Ascending aorta (tissue), 2 donors: Measurements from ENCODE around the gene SFT2D2. TPM values are rescaled to one million over a fixed set of nuclear protein-coding genes. Genes with fewer than 3 reads are reported as not detected.

Source experiments
- DNase-seq, 2 donors: peaks; one replicate each; pipeline ENCODE4 v3.0.0-alpha.2; 2019; ENCODE audit warnings: low spot score in 2 of 2
- H3K27ac ChIP-seq, 2 donors: fragments of 200-600 bp; sonication (generic); one replicate each; pipeline ENCODE4 v1.5.1; 2016 to 2017; ENCODE audit warnings: mild to moderate bottlenecking in 1 of 2
- H3K27me3 ChIP-seq: fragments of 200-600 bp; sonication (generic); one replicate; pipeline ENCODE4 v1.5.1; 2017
- H3K36me3 ChIP-seq, 2 donors: fragments of 200-600 bp; sonication (generic); one replicate each; pipeline ENCODE4 v1.5.1; 2016
- H3K4me1 ChIP-seq, 2 donors: fragments of 200-600 bp; sonication (generic); one replicate each; pipeline ENCODE4 v1.5.1; 2016 to 2017; ENCODE audit warnings: mild to moderate bottlenecking in 1 of 2
- H3K4me3 ChIP-seq, 2 donors: fragments of 200-600 bp; sonication (generic); one replicate each; pipeline ENCODE4 v1.5.1; 2016 to 2017; ENCODE audit warnings: mild to moderate bottlenecking in 1 of 2
- H3K9me3 ChIP-seq, 2 donors: fragments of 200-600 bp; sonication (generic); one replicate each; pipeline ENCODE4 v1.5.1; 2016
- intact Hi-C: fragments of 100-400 bp; cut with DNase I; formaldehyde crosslinking; loops from one replicate; pipeline ENCODE4 v1.15.1; 2023
- total RNA-seq: library from RNA; depleted of rRNA; stranded (reverse); fragments of >200 nt; gene quantifications from one replicate; pipeline ENCODE4 v1.1.0, GENCODE V29; 2016
- TF ChIP-seq, protein P1 (sequence below), 3 experiments: fragments of 200-600 bp in 2 of 3; fragments of 450-650 bp in 1 of 3; sonication (generic) in 2 of 3; IDR thresholded peaks; one replicate each; pipeline ENCODE4 v1.5.1; 2016 to 2019; ENCODE audit warnings: antibody characterized with exemption in 3 of 3, mild to moderate bottlenecking in 1 of 3, moderate library complexity in 1 of 3

The SFT2D2 gene
- total RNA-seq, 1 donor from 2014 or later = 40.1 TPM

DNA sequence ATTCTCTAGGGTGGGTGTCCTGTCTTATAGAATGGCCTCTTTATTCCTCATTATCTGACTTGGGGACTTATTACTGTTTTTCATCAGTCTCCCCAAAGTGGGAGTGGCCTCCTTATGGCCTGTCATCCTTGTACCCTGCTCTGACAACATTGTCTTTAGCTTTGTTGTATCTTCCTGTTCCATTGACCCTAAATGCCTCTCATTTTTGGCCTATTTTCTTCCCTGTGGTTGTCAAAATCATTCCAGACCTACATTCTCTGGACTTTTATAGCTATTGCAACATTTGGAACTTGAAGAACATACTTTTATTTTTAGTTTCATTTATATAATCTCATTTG, 9.7 kb downstream of the SFT2D2 start:
- peaks cover 60 to 80% of the 10 kb centered on the region in 2 donors for H3K36me3 ChIP-seq
- TF ChIP-seq, protein P1, sequence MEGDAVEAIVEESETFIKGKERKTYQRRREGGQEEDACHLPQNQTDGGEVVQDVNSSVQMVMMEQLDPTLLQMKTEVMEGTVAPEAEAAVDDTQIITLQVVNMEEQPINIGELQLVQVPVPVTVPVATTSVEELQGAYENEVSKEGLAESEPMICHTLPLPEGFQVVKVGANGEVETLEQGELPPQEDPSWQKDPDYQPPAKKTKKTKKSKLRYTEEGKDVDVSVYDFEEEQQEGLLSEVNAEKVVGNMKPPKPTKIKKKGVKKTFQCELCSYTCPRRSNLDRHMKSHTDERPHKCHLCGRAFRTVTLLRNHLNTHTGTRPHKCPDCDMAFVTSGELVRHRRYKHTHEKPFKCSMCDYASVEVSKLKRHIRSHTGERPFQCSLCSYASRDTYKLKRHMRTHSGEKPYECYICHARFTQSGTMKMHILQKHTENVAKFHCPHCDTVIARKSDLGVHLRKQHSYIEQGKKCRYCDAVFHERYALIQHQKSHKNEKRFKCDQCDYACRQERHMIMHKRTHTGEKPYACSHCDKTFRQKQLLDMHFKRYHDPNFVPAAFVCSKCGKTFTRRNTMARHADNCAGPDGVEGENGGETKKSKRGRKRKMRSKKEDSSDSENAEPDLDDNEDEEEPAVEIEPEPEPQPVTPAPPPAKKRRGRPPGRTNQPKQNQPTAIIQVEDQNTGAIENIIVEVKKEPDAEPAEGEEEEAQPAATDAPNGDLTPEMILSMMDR (IDR thresholded peaks at IDR 0.05) = no peak
- intact Hi-C loops = loop anchor here (5.0 kb wide), 1 partner anchor 87 kb away; no protein-coding TSS in a partner anchor
- H3K4me3 ChIP-seq = no peak overlapping the region
- peaks cover 5 to 19% of the 10 kb centered on the region in 2 donors for H3K4me1 ChIP-seq
- H3K27me3 ChIP-seq = no peaks in the 10 kb centered on the region
- peak overlapping the region; percentile 64 to 70 for H3K27ac ChIP-seq
- no peaks in the 10 kb centered on the region for H3K9me3 ChIP-seq
- no peak for DNase-seq

DNA sequence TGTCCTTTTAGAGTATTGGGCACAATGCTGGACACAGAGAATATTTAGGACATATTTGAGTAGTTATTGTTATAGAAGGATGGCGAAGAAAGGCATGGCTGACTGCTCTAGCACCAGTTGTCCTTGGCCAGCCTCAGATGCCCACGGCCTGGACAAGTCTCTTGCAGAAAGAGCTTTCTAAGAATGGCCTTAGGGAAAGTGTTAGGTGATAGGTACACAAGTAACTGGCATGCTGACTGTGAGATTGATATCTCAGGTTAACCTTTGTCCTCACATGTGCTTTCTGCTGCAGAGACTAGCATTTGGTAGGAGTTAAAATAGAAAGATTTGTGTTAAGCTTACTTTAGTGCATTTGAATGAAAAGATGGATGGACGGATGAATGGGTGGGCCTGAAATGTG, 10.1 kb downstream of the SFT2D2 start:
- Histone ChIP-seq H3K27me3 (no peaks in the 10 kb centered on the region), H3K36me3 (peaks cover 60 to 83% of the 10 kb centered on the region in 2 donors), H3K27ac (peak overlapping the region; percentile 64 to 70), H3K4me3 (no peak overlapping the region), H3K4me1 (peaks cover 5 to 17% of the 10 kb centered on the region in 2 donors), H3K9me3 (no peaks in the 10 kb centered on the region)
- no peak for DNase-seq
- intact Hi-C loops = loop anchor here (5.0 kb wide), 1 partner anchor 86 kb away; no protein-coding TSS in a partner anchor
- TF ChIP-seq, protein P1 (IDR thresholded peaks at IDR 0.05) = no peak

DNA sequence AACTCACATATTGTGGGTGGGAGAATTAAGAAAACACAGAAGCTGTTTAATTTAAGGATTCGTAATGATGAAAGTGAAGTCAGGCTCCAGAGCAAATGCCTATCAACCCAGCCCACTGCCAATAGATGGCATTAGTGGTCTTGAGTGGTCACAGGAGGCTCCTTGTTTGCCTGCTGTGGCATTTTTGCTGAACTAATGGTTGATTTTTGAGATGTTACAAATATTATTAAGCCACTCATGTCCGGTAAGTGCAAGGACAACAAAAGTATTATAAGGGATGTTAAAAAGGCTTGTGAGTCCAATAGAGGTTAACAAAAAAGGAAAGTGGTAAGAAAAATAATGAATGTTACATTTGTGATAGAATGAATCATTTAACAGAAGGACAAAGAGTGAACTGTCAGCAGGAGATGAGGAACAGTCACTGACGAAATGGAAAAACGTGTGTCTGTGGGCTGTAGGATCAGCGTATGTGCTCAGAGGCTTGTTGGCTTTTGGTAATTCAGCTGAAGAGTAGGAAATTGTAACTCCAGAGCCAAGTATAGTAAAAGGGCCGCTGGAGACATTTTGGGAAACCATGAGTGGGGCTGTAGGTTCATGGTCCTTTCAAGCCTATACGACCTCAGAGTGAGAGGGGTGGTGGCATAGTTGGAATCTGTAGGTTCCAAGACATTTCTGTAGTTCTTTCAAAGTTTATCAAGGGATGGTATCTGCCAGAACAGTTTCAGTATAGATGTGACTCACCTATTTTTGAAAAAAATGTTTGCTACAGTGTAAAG, 11.2 kb downstream of the SFT2D2 start:
- no peaks in the 10 kb centered on the region for H3K27me3 ChIP-seq
- H3K36me3 ChIP-seq = peaks cover 67 to 80% of the 10 kb centered on the region in 2 donors
- H3K4me3 ChIP-seq = no peak overlapping the region
- H3K27ac ChIP-seq = peak overlapping the region in 1 of 2 donors; percentile 29
- no peaks in the 10 kb centered on the region for H3K9me3 ChIP-seq
- DNase-seq = no peak
- TF ChIP-seq, protein P1 (IDR thresholded peaks at IDR 0.05) = no peak
- intact Hi-C loops = loop anchor here (5.0 kb wide), 1 partner anchor 85 kb away; no protein-coding TSS in a partner anchor
- H3K4me1 ChIP-seq = peaks cover 2 to 17% of the 10 kb centered on the region in 2 donors

DNA sequence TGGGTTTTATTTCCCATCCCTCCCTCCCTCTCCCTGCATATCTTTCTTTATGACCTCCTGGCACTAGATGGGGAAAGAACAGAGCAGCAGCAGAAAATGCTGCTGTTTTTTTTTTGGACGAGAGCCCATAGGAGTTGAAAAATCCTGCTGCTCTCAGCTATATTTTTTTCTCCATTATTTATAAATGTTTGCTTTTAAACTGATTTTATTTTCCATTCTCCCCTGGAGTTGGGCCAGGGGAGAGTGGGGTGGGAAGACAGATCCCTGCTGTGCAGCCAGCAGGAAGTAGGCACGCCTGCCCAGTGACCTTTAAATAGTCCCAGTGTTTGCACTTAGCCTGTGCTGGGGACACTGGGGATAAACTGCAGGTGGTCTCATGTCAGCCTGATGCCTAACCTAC, 17.4 kb downstream of the SFT2D2 start:
- H3K9me3 ChIP-seq = no peaks in the 10 kb centered on the region
- no peak overlapping the region for H3K4me3 ChIP-seq
- H3K27me3 ChIP-seq = no peaks in the 10 kb centered on the region
- H3K4me1 ChIP-seq = peaks cover 0 to 28% of the 10 kb centered on the region in 2 donors
- no peak for DNase-seq
- intact Hi-C loops = no loop called here
- TF ChIP-seq, protein P1 (IDR thresholded peaks at IDR 0.05) = no peak
- peaks cover 45 to 66% of the 10 kb centered on the region in 2 donors for H3K36me3 ChIP-seq
- H3K27ac ChIP-seq = peak overlapping the region; percentile 29 to 76

DNA sequence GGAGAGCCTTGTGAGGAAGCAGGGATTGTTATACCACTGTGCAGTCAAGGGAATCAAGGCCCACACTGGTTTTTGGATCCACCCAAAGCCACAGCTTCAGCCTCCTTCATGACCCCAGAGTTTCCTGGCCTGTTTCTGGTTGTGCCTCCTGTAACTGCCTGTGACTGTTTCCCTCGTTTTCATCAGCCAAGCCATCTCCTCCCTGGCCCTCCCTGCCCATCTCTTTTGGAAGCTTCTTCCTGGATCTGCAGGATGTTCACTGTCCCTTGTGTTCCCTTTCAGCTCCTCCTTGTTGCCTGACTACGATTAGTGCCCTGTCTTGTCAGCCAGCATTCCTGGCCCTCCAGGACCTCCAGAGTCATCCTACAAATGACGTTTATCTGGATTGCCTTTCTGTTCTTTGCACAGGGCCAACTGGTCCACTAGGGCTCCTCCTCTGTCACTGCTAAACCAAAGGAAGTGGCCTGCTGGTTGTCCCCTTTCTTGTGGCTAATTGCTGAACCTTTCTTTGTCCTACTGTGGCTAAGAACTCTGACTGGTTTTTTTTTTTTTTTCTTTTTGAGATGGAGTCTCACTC, 17.9 kb downstream of the SFT2D2 start:
- H3K36me3 ChIP-seq = peaks cover 40 to 66% of the 10 kb centered on the region in 2 donors
- intact Hi-C loops = no loop called here
- H3K4me3 ChIP-seq = no peak overlapping the region
- H3K27ac ChIP-seq = peak overlapping the region; percentile 29 to 76
- no peaks in the 10 kb centered on the region for H3K9me3 ChIP-seq
- H3K27me3 ChIP-seq = no peaks in the 10 kb centered on the region
- TF ChIP-seq, protein P1 (IDR thresholded peaks at IDR 0.05) = no peak
- H3K4me1 ChIP-seq = peaks cover 0 to 28% of the 10 kb centered on the region in 2 donors
- DNase-seq = no peak
